Activated CD8-positive, alpha-beta T cell treated with anti-CD3 and anti-CD28 coated beads for 36 hours (primary cell): ENCODE results near the gene CFL1. TPM values are rescaled to one million over a fixed set of nuclear protein-coding genes. Genes with fewer than 3 reads are reported as not detected.

Experiments used
- ATAC-seq: fragments of 200-7000 bp; cut with Tn5 transposase; one replicate; pipeline ENCODE4 v1.10.0; 2021; ENCODE audit warnings: mild to moderate bottlenecking, moderate library complexity
- CTCF ChIA-PET: fragments of 350-600 bp; sonication (Branson Sonifier 250); formaldehyde crosslinking; loops from one replicate; lab custom pipeline; 2021; ENCODE audit warnings: antibody characterized with exemption; lab: Charles Lee
- POLR2A ChIA-PET: fragments of 350-600 bp; sonication (Branson Sonifier 250); formaldehyde crosslinking; loops from one replicate; lab custom pipeline; 2021; ENCODE audit warnings: antibody characterized with exemption; lab: Charles Lee
- DNase-seq: peaks from one replicate; pipeline ENCODE4 v3.0.0-alpha.2; 2020
- H3K27ac Mint-ChIP-seq: one replicate; pipeline ENCODE4 v1.8.0; 2021; ENCODE audit warnings: mild to moderate bottlenecking, mixed read lengths
- H3K27me3 Mint-ChIP-seq: one replicate; pipeline ENCODE4 v1.8.0; 2021; ENCODE audit warnings: mixed read lengths
- H3K36me3 Mint-ChIP-seq: one replicate; pipeline ENCODE4 v1.8.0; 2021; ENCODE audit warnings: low read depth, mixed read lengths
- H3K4me1 Mint-ChIP-seq: one replicate; pipeline ENCODE4 v1.8.0; 2021; ENCODE audit warnings: low read depth, mixed read lengths
- H3K4me3 Mint-ChIP-seq: one replicate; pipeline ENCODE4 v1.8.0; 2021; ENCODE audit warnings: mild to moderate bottlenecking, moderate library complexity, mixed read lengths
- H3K9me3 Mint-ChIP-seq: one replicate; pipeline ENCODE4 v1.8.0; 2021; ENCODE audit warnings: mixed read lengths
- CTCF ChIP-seq: fragments of 200-600 bp; IDR thresholded peaks from one replicate; pipeline ENCODE4 v1.8.0; 2022; ENCODE audit warnings: antibody characterized with exemption, mild to moderate bottlenecking
- intact Hi-C: fragments of 100-400 bp; cut with micrococcal nuclease; formaldehyde crosslinking; loops from one replicate; pipeline ENCODE4 v1.10.0; 2022
- total RNA-seq, 2 experiments: library from RNA; stranded (reverse); gene quantifications; one replicate each; pipeline ENCODE4 v1.2.3, GENCODE V29; 2021

Gene CFL1
- total RNA-seq, 2 experiments from 2014 or later = 1,059 to 1,062 TPM

DNA sequence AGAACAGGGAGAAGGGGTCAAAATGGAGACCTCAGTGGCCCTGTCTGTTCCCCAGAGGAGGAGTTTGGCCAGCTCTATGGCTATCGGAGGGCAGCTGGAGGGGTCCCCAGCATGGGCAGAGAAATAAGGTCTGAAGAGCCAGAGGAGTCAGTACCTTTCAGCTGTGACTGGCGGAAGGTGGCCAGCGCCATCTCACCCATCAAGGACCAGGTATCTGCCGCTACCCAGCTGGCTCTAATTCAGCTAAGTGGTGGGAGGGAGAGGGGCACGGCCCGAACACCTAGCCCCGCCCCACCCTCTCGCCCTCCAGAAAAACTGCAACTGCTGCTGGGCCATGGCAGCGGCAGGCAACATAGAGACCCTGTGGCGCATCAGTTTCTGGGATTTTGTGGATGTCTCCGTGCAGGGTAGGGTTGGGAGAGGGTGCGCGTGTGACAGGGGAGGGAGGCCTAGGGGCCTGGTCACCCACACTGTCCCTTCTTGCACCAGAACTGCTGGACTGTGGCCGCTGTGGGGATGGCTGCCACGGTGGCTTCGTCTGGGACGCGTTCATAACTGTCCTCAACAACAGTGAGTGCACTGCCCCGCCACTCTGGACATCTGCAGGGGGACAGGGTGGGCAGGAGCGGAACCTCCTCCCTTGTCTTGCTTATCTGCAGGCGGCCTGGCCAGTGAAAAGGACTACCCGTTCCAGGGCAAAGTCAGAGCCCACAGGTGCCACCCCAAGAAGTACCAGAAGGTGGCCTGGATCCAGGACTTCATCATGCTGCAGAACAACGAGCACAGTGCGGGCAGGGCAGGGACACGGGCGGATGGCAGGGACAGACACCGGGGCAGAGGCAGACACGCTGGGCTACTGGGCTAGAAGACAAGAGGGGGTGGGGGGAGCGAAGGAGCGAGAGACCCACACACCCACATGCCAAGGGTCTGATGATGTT lies 24.4 kb upstream of the CFL1 start:
- ATAC-seq (no peak), DNase-seq (no peak)
- ChIA-PET POLR2A (interaction anchor here (1.1 to 28.1 kb wide), 2 partner anchors 22 to 36 kb away, joined by 3 to 560 read pairs; partner anchors contain the start of genes CFL1, EFEMP2 and MUS81), CTCF (interaction anchor here (0.8 to 10.5 kb wide), 5 partner anchors 6 to 106 kb away, joined by 3 to 283 read pairs (median 5); partner anchors contain the start of genes CCDC85B, CFL1, FIBP and MUS81)
- intact Hi-C loops = no loop called here
- Mint-ChIP-seq H3K36me3 (peaks cover 28% of the 10 kb centered on the region), H3K27me3 (no peaks in the 10 kb centered on the region), H3K4me3 (peak overlapping the region; percentile 2), H3K9me3 (no peaks in the 10 kb centered on the region), H3K27ac (no peak overlapping the region), H3K4me1 (peaks cover 61% of the 10 kb centered on the region)
- no peak for TF ChIP-seq CTCF

DNA sequence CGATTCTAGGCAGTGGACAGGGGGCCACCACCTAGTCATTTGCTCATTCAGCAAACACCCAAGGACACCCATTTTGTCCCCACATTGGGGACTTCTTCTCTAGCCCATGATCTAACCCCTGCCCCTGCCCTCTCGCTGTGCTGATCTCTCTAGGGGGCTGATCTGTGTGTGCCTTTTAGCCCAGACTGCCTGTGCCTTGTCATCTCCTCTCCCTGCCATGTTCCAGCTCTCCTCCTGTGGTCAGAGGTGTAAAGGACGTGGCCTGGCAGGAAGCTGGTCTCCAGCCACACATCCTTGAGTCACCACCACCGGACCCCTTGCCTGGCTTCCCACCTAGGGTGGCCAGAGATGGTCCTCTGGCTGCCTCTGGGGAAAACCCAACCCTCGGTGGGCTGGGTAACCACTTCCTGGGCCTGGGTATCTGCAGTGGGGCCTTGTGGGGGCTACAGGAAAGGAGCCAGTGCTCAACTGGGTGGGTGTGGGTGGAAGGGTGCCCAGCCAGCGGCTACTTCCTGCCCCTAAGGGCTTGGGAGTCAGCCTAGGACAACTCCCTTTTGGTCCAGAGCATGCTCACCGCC lies 23.0 kb upstream of the CFL1 start:
- DNase-seq = peak; percentile 56
- H3K4me1 Mint-ChIP-seq = peaks cover 62% of the 10 kb centered on the region

GRCh38 chr11:65880027-65880426 lies 22.0 kb upstream of the CFL1 start:
- ATAC-seq = no peak
- no peaks in the 10 kb centered on the region for H3K9me3 Mint-ChIP-seq
- peak overlapping the region; percentile 89 for H3K4me3 Mint-ChIP-seq
- ChIA-PET POLR2A (interaction anchor here (0.5 to 28.1 kb wide), 6 partner anchors 10 to 227 kb away, joined by 3 to 560 read pairs (median 4); partner anchors contain the start of genes CCDC85B, CFL1, EFEMP2 and FIBP), CTCF (interaction anchor here (1.2 to 6.6 kb wide), 4 partner anchors 9 to 168 kb away, joined by 4 to 43 read pairs (median 16); partner anchors contain the start of genes CCDC85B, FIBP, KAT5 and MUS81)
- no peaks in the 10 kb centered on the region for H3K27me3 Mint-ChIP-seq
- H3K36me3 Mint-ChIP-seq = peaks cover 13% of the 10 kb centered on the region
- intact Hi-C loops = no loop called here
- DNase-seq = no peak
- peak overlapping the region; percentile 91 for H3K27ac Mint-ChIP-seq
- TF ChIP-seq CTCF = no peak
- peaks cover 59% of the 10 kb centered on the region for H3K4me1 Mint-ChIP-seq

More for the DNA sequence above, 23.0 kb upstream of the CFL1 start:
- Mint-ChIP-seq H3K27ac (peak overlapping the region; percentile 91), H3K9me3 (no peaks in the 10 kb centered on the region), H3K36me3 (peaks cover 20% of the 10 kb centered on the region), H3K4me3 (peak overlapping the region; percentile 89), H3K27me3 (no peaks in the 10 kb centered on the region)
- TF ChIP-seq CTCF = no peak
- POLR2A ChIA-PET = interaction anchor here (1.4 to 28.1 kb wide), 3 partner anchors 9 to 168 kb away, joined by 3 to 560 read pairs (median 40); partner anchors contain the start of genes CCDC85B, CFL1, EFEMP2 and FIBP
- peak; percentile 35 for ATAC-seq
- CTCF ChIA-PET = interaction anchor here (1.1 to 6.6 kb wide), 4 partner anchors 8 to 107 kb away, joined by 4 to 43 read pairs (median 15); partner anchors contain the start of genes CCDC85B, FIBP and MUS81
- intact Hi-C loops = no loop called here

DNA sequence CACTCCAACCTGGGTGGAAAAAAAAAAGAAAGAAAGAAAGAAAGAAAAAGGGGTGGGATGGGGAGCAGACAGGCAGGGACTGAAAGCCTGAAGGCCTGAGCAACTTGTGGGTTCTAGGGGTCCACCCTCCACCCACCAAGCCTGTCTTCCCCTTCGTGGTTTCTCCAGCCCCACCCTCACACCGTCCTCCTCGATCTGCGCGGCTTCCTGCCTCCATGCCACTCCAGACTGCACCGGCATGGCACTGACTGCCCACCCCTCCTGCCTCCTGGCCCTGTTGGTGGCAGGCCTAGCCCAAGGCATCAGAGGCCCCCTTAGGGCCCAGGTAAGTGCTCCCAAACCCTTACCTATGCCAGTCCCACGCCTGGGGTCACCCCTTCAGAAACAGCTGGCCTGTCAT lies 21.6 kb upstream of the CFL1 start, which contains the start of gene CTSW:
TSS of gene CTSW (plus strand) at position 221 of the 400 bp plus-strand sequence. CDS start at position 239, 18 bp downstream.
- peak within 1 kb of the TSS; percentile 89 for H3K4me3 Mint-ChIP-seq

More for the DNA sequence above, 21.6 kb upstream of the CFL1 start, which contains the start of gene CTSW:
- ATAC-seq = peak; percentile 63
- peaks cover 55% of the 10 kb centered on the region for H3K4me1 Mint-ChIP-seq
- H3K27ac Mint-ChIP-seq = peak within 1 kb of the TSS; percentile 91
- ChIA-PET CTCF (interaction anchor here (1.2 to 6.6 kb wide), 5 partner anchors 9 to 168 kb away, joined by 3 to 43 read pairs (median 6); partner anchors contain the start of genes CCDC85B, FIBP, KAT5 and MUS81), POLR2A (interaction anchor here (0.8 to 28.1 kb wide), 6 partner anchors 10 to 106 kb away, joined by 3 to 560 read pairs (median 4); partner anchors contain the start of genes CCDC85B, CFL1, EFEMP2 and FIBP)
- no peaks in the 10 kb centered on the region for H3K9me3 Mint-ChIP-seq
- H3K27me3 Mint-ChIP-seq = no peaks in the 10 kb centered on the region
- intact Hi-C loops = no loop called here
- DNase-seq = peak; percentile 81
- peaks cover 11% of the 10 kb centered on the region for H3K36me3 Mint-ChIP-seq
- TF ChIP-seq CTCF = no peak
